Endothelial cell (in vitro differentiated cells): ENCODE measurements around the gene NLRP14. TPM values are rescaled to one million over a fixed set of nuclear protein-coding genes. Genes with fewer than 3 reads are reported as not detected.
A peak's percentile ranks its signal among the peaks of the same experiment; 100 is the strongest.

Experiments used
- DNase-seq: peaks from one replicate; pipeline ENCODE4 v3.0.0; 2021; ENCODE audit warnings: low spot score
- H3K27ac Mint-ChIP-seq: one replicate; pipeline ENCODE4 v1.8.0; 2021; ENCODE audit warnings: mixed read lengths, inconsistent platforms; ENCODE audit not compliant: unreplicated experiment
- H3K27me3 Mint-ChIP-seq: one replicate; pipeline ENCODE4 v1.8.0; 2021; ENCODE audit warnings: mild to moderate bottlenecking, moderate library complexity, mixed read lengths, inconsistent platforms; ENCODE audit not compliant: unreplicated experiment
- H3K36me3 Mint-ChIP-seq: one replicate; pipeline ENCODE4 v1.8.0; 2021; ENCODE audit warnings: mild to moderate bottlenecking, low read depth, mixed read lengths, inconsistent platforms; ENCODE audit not compliant: unreplicated experiment
- H3K4me1 Mint-ChIP-seq: one replicate; pipeline ENCODE4 v1.8.0; 2021; ENCODE audit warnings: mild to moderate bottlenecking, mixed read lengths, inconsistent platforms; ENCODE audit not compliant: unreplicated experiment
- H3K4me3 Mint-ChIP-seq: one replicate; pipeline ENCODE4 v1.8.0; 2021; ENCODE audit warnings: mild to moderate bottlenecking, mixed read lengths, inconsistent platforms; ENCODE audit not compliant: unreplicated experiment
- H3K9me3 Mint-ChIP-seq: one replicate; pipeline ENCODE4 v1.8.0; 2021; ENCODE audit warnings: mixed read lengths, inconsistent platforms; ENCODE audit not compliant: unreplicated experiment
- CTCF ChIP-seq: fragments of 200-600 bp; sonication (generic); IDR thresholded peaks from one replicate; pipeline ENCODE4 v1.5.0; 2021; ENCODE audit warnings: antibody characterized with exemption; ENCODE audit not compliant: unreplicated experiment
- total RNA-seq: library from RNA; stranded (reverse); fragmentation: NEBNext Ultra II Directional; extraction: Animal tissue kit (Norgen Biotek cat#: 25700); gene quantifications from one replicate; pipeline ENCODE4 v1.2.1, GENCODE V29; 2021; ENCODE audit not compliant: unreplicated experiment

Gene NLRP14
- total RNA-seq, 1 donor from 2014 or later, result 0.13 TPM

DNA sequence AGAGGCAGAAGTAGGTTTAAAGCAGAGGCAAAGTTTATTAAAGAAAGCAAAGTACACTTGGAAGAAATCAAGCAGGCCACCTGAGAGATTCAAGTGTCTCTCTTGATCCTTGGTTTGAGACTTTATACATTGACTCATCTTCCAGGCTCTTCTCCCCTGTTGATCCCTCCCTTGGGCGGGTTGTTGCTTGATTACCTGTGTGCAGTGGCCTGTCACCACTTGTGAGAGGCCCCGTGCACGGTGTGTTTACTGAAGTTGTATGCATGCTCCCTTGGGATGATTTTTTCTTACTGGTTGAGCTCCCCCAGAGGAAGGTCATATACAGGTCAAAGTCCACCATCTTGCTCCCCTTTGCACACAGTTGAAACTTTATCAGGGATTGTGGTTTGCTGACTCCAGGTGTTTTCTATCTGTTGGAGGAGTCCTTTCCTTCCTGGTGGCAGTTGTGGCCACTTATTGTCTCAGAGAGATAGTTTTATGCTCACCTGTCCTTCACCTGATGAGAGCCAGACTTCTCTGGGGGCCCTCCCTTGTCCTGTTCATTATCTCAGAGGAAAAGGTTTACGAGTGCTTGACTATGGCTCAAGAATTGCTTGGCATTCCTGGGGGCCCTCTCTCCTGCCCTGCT is 52.2 kb downstream of the NLRP14 start:
- H3K27ac Mint-ChIP-seq, result no peak overlapping the region
- no peak for DNase-seq
- H3K4me1 Mint-ChIP-seq, result no peaks in the 10 kb centered on the region

DNA sequence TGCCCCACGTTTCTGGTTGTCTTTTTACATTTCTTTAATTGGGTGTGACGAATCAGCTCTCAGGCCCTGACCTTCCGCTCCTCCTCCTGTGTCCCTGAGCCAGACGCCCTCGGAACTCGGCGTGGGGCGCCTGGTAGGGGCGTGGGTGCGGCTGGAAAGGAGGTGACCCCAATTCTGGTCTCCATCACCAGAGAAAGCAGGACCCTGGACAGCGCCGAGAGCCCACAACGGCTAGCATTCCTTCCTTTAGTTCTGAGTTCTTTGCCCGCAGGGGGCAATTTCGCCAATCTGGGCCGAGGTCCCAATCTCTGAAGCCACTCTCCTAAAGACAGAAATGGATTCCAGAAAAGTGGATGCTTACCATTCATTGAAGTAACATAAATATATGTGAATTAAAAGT is 56.8 kb downstream of the NLRP14 start:
- Mint-ChIP-seq H3K4me3 (no peak overlapping the region), H3K9me3 (peaks cover 11% of the 10 kb centered on the region), H3K27ac (no peak overlapping the region), H3K4me1 (no peaks in the 10 kb centered on the region), H3K27me3 (peaks cover 1% of the 10 kb centered on the region), H3K36me3 (peaks cover 13% of the 10 kb centered on the region)
- no peak for TF ChIP-seq CTCF
- DNase-seq, result peak; percentile 23

More for the DNA sequence above, 52.2 kb downstream of the NLRP14 start:
- no peak for TF ChIP-seq CTCF
- Mint-ChIP-seq H3K4me3 (no peak overlapping the region), H3K9me3 (no peaks in the 10 kb centered on the region), H3K36me3 (peaks cover 3% of the 10 kb centered on the region), H3K27me3 (peaks cover 1% of the 10 kb centered on the region)

GRCh38 chr11:7079545-7080135 is 59.4 kb downstream of the NLRP14 start:
- H3K27ac Mint-ChIP-seq, result peak overlapping the region; percentile 30
- peaks cover 11% of the 10 kb centered on the region for H3K9me3 Mint-ChIP-seq
- H3K4me1 Mint-ChIP-seq, result no peaks in the 10 kb centered on the region
- DNase-seq, result no peak
- H3K27me3 Mint-ChIP-seq, result no peaks in the 10 kb centered on the region
- no peak overlapping the region for H3K4me3 Mint-ChIP-seq
- H3K36me3 Mint-ChIP-seq, result peaks cover 13% of the 10 kb centered on the region
- TF ChIP-seq CTCF, result no peak

GRCh38 chr11:7080900-7081299 is 60.6 kb downstream of the NLRP14 start:
- Mint-ChIP-seq H3K9me3 (peaks cover 11% of the 10 kb centered on the region), H3K27ac (no peak overlapping the region), H3K4me3 (no peak overlapping the region), H3K27me3 (no peaks in the 10 kb centered on the region), H3K4me1 (no peaks in the 10 kb centered on the region), H3K36me3 (peaks cover 13% of the 10 kb centered on the region)
- TF ChIP-seq CTCF, result no peak
- DNase-seq, result no peak

DNA sequence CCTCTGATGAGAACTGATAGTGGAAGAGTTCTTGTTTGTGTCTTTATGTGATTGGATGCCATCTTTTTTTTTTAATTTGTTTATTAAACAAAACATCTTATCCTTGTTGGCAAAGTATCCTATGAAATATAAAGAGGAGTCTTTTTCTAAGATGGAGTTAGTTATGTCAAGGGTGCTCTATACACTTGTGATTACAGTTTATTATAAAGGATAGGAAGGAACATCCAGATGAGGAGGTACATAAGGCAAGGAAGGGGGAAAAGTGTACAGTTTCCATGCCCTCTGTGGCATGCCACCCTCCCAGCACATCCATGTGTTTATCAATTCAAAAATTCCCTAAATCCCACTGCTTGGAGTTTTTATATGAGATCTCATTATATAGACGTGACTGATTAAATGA is 61.2 kb downstream of the NLRP14 start:
- no peak overlapping the region for H3K27ac Mint-ChIP-seq
- no peak for DNase-seq
- peaks cover 11% of the 10 kb centered on the region for H3K9me3 Mint-ChIP-seq
- peaks cover 13% of the 10 kb centered on the region for H3K36me3 Mint-ChIP-seq
- H3K4me1 Mint-ChIP-seq, result no peaks in the 10 kb centered on the region
- no peaks in the 10 kb centered on the region for H3K27me3 Mint-ChIP-seq
- TF ChIP-seq CTCF, result no peak
- no peak overlapping the region for H3K4me3 Mint-ChIP-seq
